GM12878 (cell line): ENCODE measurements around the gene RPS6KA2.

Source experiments
- FOS ChIP-seq: IDR thresholded peaks from 3 replicates; pipeline ENCODE4 v1.6.1; 2011; ENCODE audit warnings: borderline replicate concordance; ENCODE audit not compliant: insufficient read length; ENCODE audit errors: extremely low read depth
- RAD21 ChIP-seq: IDR thresholded peaks from 2 replicates; pipeline ENCODE4 v1.6.1; 2011; ENCODE audit warnings: mild to moderate bottlenecking, low read depth, low read length, moderate library complexity; ENCODE audit not compliant: insufficient read depth

GRCh38 chr6:166490671-166491500 lies 136.2 kb downstream of the RPS6KA2 start:
- TF ChIP-seq RAD21 (no peak), FOS (no peak)
